GM15510 (cell line): ENCODE results near the gene CCND3.

Source experiments
- POLR2A ChIP-seq: IDR thresholded peaks from 3 replicates; pipeline ENCODE4 v1.6.1; 2011; ENCODE audit warnings: borderline replicate concordance; ENCODE audit not compliant: insufficient read length; ENCODE audit errors: extremely low read depth

Gene CCND3

GRCh38 chr6:41895300-41896233 is 46.0 kb downstream of the CCND3 start, which contains the start of gene USP49:
Gene USP49, minus strand, starts transcription at chr6:41895375. Its CDS starts 88,392 bp downstream, at chr6:41806983.
- peak; percentile 60 for TF ChIP-seq POLR2A

DNA sequence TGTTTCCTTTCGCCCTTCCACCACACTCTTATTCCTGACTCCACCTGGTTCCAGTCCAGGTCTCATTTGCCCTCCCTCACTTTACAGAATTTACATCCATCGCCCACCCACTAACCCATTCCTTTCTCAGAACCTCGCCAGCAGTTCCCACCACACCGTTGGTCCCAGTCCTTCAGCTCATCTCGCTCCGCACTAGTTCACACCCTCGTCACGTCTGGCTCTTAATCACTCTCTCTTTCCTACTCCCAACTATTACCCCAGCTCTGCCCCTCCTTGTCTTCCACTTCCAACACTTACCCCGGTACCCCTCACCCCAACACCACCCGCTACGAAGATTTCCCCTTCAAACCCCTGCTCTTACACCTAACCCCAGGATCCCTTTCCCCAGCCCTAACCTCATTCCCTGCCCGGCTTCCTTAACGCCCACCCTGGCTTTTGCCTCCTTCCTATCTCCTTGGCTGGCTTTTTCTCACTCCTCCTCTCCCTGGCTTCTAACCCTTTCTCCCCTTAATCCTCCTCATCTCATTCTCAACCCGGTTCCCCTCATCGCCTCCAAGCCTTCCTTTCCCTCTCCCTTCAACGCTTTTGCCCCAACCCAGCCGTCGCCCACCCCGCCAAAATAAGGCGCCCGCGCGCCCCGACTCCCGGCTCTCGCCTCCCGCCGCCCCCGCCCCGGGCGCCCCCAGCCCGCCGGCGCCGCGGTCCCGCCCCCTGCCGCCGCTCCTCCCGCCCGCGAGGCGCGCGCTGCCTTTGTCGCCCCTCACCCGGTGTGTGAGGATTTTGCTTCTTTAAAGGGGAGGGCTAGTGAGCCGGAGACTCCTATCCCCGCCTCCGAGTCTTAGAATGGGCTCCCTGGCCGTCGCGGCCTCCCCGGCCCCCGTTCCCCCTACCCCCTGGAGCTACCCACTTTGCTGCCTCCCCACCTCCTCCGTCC is 47.0 kb downstream of the CCND3 start:
- TF ChIP-seq POLR2A, result no peak

GRCh38 chr6:41892921-41893564 is 48.6 kb downstream of the CCND3 start:
- TF ChIP-seq POLR2A, result no peak

DNA sequence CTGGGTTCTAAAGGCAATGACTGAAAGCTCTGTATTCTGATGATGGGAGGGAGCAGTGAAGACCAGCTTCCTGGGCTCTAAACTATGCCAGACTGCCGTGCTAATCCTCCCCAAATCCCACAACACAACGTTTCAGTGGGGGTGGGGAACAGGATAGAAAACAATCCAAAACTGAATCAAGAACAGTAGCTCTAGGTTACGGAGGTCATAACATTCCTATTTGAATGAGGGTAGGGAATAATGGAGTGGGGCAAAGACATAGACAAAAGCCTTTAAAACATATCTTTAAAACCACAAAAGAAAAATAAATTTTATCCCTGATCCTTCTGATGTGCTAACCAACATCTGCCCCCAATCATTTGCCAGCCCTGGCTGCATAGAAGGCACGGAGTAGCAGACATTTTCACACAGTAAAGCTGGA is 54.3 kb downstream of the CCND3 start:
- no peak for TF ChIP-seq POLR2A

GRCh38 chr6:41885930-41886329 is 55.7 kb downstream of the CCND3 start:
- TF ChIP-seq POLR2A, result no peak

DNA sequence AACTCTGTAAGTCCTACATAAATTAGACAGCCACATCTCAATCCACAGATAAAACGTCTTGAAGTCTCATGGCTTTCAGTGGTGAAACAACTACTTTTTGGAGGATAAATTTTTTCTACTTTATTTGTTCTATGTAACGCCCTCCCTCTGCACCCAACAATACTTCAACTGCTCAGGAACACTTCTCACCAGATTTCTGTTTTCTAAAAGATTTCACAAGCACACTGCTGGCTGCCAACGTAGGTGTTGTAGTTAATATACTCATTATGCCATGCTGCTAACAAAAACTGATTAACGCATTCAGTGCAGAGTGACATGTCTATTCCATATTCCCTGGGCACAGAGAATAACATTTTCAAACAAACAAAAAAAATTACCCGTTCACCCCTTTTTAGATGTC is 56.7 kb downstream of the CCND3 start:
- no peak for TF ChIP-seq POLR2A
